K562 (cell line): ENCODE measurements around the gene SLC22A3. TPM values are rescaled to one million over a fixed set of nuclear protein-coding genes. Genes with fewer than 3 reads are reported as not detected.

ENCODE experiments used
- ATAC-seq: fragments of 200-7000 bp; cut with Tn5 transposase; 3 replicates; pipeline ENCODE4 v1.9.1; 2020; ENCODE audit warnings: moderate library complexity
- BruUV-seq: library from RNA; stranded (reverse); fragments of 400-500 nt; replicated peaks from 2 replicates; lab custom pipeline; 2021; lab: Mats Ljungman, UMichigan
- CTCF ChIA-PET: fragments of 300-600 bp; formaldehyde crosslinking; extraction: SDS; loops from one replicate; lab custom pipeline; 2021; ENCODE audit warnings: low intra/inter-chr PET ratio; lab: Yijun Ruan, JAX
- POLR2A ChIA-PET: fragments of 300-600, 350-650 bp; sonication (Branson Sonifier 250); formaldehyde crosslinking; extraction: SDS; loops from one replicate; lab custom pipeline; 2021; ENCODE audit warnings: antibody characterized with exemption, inconsistent platforms; lab: Yijun Ruan, JAX
- DNase-seq, 4 experiments: peaks; one replicate each; pipeline versions ENCODE4 v3.0.0 to v3.0.0-alpha.2; 2011 to 2018; ENCODE audit warnings: low spot score in 3 of 4, mixed read lengths in 3 of 4; ENCODE audit errors: extremely low read depth in 1 of 4
- FAIRE-seq: peaks from 2 replicates; lab custom pipeline; 2011; peaks lifted over from hg19 to GRCh38; lab: Jason Lieb, UNC
- H2AFZ ChIP-seq: 2 replicates; pipeline ENCODE4 v1.6.0; 2011; ENCODE audit warnings: low read depth, low read length, control low read depth, inconsistent platforms
- H3K27ac ChIP-seq: fragments of 200-600 bp; 3 replicates; pipeline ENCODE4 v1.8.0; 2011; ENCODE audit warnings: low read depth, mild to moderate bottlenecking, control low read depth, inconsistent platforms, low read length, moderate library complexity, mixed read lengths; ENCODE audit errors: extremely low read depth
- H3K27me3 ChIP-seq, 2 experiments: fragments of 300-600 bp in 1 of 2; 2 replicates in 1 of 2; 3 replicates in 1 of 2; pipeline versions ENCODE4 v1.6.0 to v1.8.0; 2011; ENCODE audit warnings: inconsistent platforms in 2 of 2, low read length in 2 of 2, mild to moderate bottlenecking in 1 of 2, mixed read lengths in 1 of 2, moderate library complexity in 1 of 2; ENCODE audit not compliant: control insufficient read depth in 2 of 2, insufficient read depth in 2 of 2
- H3K36me3 ChIP-seq: fragments of 300-600 bp; 3 replicates; pipeline ENCODE4 v1.8.0; 2011; ENCODE audit warnings: mild to moderate bottlenecking, low read length, inconsistent platforms; ENCODE audit not compliant: control insufficient read depth, insufficient read depth
- H3K4me1 ChIP-seq, 2 experiments: fragments of 200-600 bp in 1 of 2; replicated peaks in 1 of 2; 2 replicates in 1 of 2; 3 replicates in 1 of 2; pipeline versions ENCODE4 v1.5.1 to v1.8.0; 2011; ENCODE audit warnings: inconsistent platforms in 2 of 2, low read length in 2 of 2, mild to moderate bottlenecking in 1 of 2, mixed read lengths in 1 of 2, moderate library complexity in 1 of 2; ENCODE audit not compliant: control insufficient read depth in 2 of 2, insufficient read depth in 2 of 2
- H3K4me2 ChIP-seq: 2 replicates; pipeline ENCODE4 v1.6.1; 2011; ENCODE audit warnings: low read length, control low read depth, inconsistent platforms, mixed read lengths; ENCODE audit not compliant: insufficient read depth
- H3K4me3 ChIP-seq: fragments of 200-600 bp; sonication (generic), shearing (Covaris generic); 2 replicates; pipeline ENCODE4 v1.5.1; 2016; ENCODE audit warnings: control low read depth, inconsistent platforms
- H3K79me2 ChIP-seq: fragments of 200-600 bp; 3 replicates; pipeline ENCODE4 v1.8.0; 2011; ENCODE audit warnings: low read length, inconsistent platforms; ENCODE audit not compliant: control insufficient read depth, insufficient read depth
- H3K9ac ChIP-seq, 2 experiments: 2 replicates each; pipeline versions ENCODE4 v1.6.0 to v1.6.1; 2011; ENCODE audit warnings: low read depth in 2 of 2, low read length in 2 of 2, control low read depth in 1 of 2, inconsistent platforms in 1 of 2, mild to moderate bottlenecking in 1 of 2, mixed read lengths in 1 of 2; ENCODE audit not compliant: insufficient read depth in 1 of 2
- H3K9me1 ChIP-seq: one replicate; pipeline ENCODE4 v1.6.0; 2011; ENCODE audit warnings: inconsistent platforms, mild to moderate bottlenecking, low read length, moderate library complexity; ENCODE audit not compliant: control insufficient read depth, insufficient read depth
- H3K9me3 ChIP-seq: replicated peaks from 2 replicates; pipeline ENCODE4 v1.5.1; 2011; ENCODE audit warnings: low read depth, low read length, inconsistent platforms; ENCODE audit not compliant: control insufficient read depth, insufficient read depth
- H4K20me1 ChIP-seq: replicated peaks from 2 replicates; pipeline ENCODE4 v1.6.1; 2011; ENCODE audit warnings: low read length, inconsistent platforms, mixed read lengths; ENCODE audit not compliant: control insufficient read depth, insufficient read depth
- SUPT5H ChIP-seq: fragments of 450-650 bp; IDR thresholded peaks from 2 replicates; pipeline ENCODE4 v1.6.1; 2016
- TCF7 ChIP-seq: sonication (generic); IDR thresholded peaks from 2 replicates; pipeline ENCODE4 v1.6.1; 2016; ENCODE audit warnings: antibody characterized with exemption, borderline replicate concordance
- ZNF282 ChIP-seq: sonication (generic); formaldehyde crosslinking; IDR thresholded peaks from 2 replicates; pipeline ENCODE4 v1.8.1; 2023; ENCODE audit warnings: missing genetic modification reagents
- WGBS: fragments of 100-300 bp; shearing (Covaris generic); methylation state at CpG from one replicate; pipeline ENCODE4 v1.1.6; 2016; ENCODE audit warnings: low coverage, mixed read lengths; ENCODE audit not compliant: insufficient coverage; ENCODE audit errors: missing lambda C conversion rate; 5-methylcytosine and 5-hydroxymethylcytosine counted together
- in situ Hi-C: fragments of 300-500 bp; cut with MboI; formaldehyde crosslinking; loops from 4 replicates; pipeline ENCODE4 v1.15.0; 2018; ENCODE audit warnings: inconsistent platforms, mixed read lengths
- intact Hi-C: fragments of 100-400 bp; cut with micrococcal nuclease; formaldehyde crosslinking; loops from 2 replicates; pipeline ENCODE4 v1.14.2; 2022
- polyA plus RNA-seq, 8 experiments: library from polyadenylated mRNA; depleted of rRNA in 4 of 8; stranded (reverse) in 5 of 8; unstranded in 3 of 8; fragments of >200 nt; fragmentation: Nextera tagmentation in 2 of 8; fragmentation: Illumina TruSeq in 1 of 8; extraction: Ambion mirVana in 2 of 8; extraction: Trizol in 1 of 8; gene quantifications; 2 replicates each; pipeline versions ENCODE4 v1.2.1 to v1.2.3, GENCODE V29; 2011 to 2014; ENCODE audit warnings: inconsistent platforms in 1 of 8, missing spikeins in 1 of 8
- total RNA-seq, 7 experiments: library from RNA; depleted of rRNA in 6 of 7; stranded (reverse); fragments of >200 nt in 6 of 7; fragmentation: Illumina TruSeq in 2 of 7; extraction: Trizol in 2 of 7; gene quantifications; 2 replicates each; pipeline versions ENCODE4 v1.2.1 to v1.2.3, GENCODE V29; 2011 to 2021; ENCODE audit warnings: low replicate concordance in 1 of 7
- TF ChIP-seq, protein P1 (sequence below): fragments of 450-650 bp; IDR thresholded peaks from 2 replicates; pipeline ENCODE4 v1.6.1; 2018; ENCODE audit not compliant: partially characterized antibody
- TF ChIP-seq, protein P2 (sequence below): fragments of 250-450 bp; sonication (Bioruptor Pico); IDR thresholded peaks from 2 replicates; pipeline ENCODE4 v1.9.0; 2021; ENCODE audit warnings: mild to moderate bottlenecking

The SLC22A3 gene
- total and polyA plus RNA-seq, 9 of the 15 experiments (the other 6 are each of a cell fraction or from before 2014, with no cell fraction given) = not detected

DNA sequence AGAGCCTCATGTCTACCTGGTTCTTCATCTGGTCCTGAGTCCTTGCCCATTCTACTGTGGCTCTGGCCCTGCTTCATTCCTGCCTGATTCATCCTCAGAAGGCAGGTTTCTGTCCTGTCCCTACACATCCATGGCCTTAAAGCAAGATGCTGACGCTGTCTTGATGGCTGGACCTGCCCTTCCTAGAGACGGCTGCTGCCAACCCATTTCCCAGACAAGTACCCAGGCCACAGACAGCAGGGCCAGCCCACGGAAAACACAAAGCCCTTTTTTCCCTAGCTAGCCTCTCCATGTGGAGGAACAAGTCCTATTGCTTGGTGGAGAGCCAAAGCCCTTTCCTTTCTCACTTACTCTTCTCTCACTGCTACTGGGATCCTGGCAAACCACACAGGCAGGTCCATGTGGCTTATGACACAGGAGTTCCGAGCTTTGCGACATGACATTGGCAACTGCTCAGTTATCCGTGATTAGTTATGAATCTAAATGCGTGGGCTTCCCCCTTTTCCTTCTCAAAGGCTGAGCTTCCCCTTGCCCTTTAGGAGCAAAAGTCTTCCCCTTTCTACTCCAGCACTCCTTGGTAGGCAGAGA, 72.9 kb downstream of the SLC22A3 start:
- Histone ChIP-seq H3K36me3 (no peaks in the 10 kb centered on the region), H3K79me2 (no peaks in the 10 kb centered on the region), H3K4me3 (no peak overlapping the region), H3K9ac (no peak overlapping the region), H3K4me2 (no peak overlapping the region), H3K9me1 (no peaks in the 10 kb centered on the region), H3K27ac (no peak overlapping the region), H3K4me1 (no peaks in the 10 kb centered on the region), H3K27me3 (peaks cover 9 to 14% of the 10 kb centered on the region in 2 experiments; a peak in 4 of 5 replicates), H3K9me3 (no peaks in the 10 kb centered on the region), H4K20me1 (no peaks in the 10 kb centered on the region), H2AFZ (no peak overlapping the region)
- POLR2A ChIA-PET = interaction anchor here (1.0 kb wide), 1 partner anchor 12 kb away, joined by 3 read pairs; no protein-coding TSS in a partner anchor
- in situ Hi-C loops = no loop called here
- BruUV-seq = no TSS peak
- FAIRE-seq (peak; percentile 15), ATAC-seq (no peak)
- WGBS = 0% methylated on average over 7 of the region's 7 CpGs
- CTCF ChIA-PET = no interaction called here
- intact Hi-C loops = no loop called here
- TF ChIP-seq, protein P1, sequence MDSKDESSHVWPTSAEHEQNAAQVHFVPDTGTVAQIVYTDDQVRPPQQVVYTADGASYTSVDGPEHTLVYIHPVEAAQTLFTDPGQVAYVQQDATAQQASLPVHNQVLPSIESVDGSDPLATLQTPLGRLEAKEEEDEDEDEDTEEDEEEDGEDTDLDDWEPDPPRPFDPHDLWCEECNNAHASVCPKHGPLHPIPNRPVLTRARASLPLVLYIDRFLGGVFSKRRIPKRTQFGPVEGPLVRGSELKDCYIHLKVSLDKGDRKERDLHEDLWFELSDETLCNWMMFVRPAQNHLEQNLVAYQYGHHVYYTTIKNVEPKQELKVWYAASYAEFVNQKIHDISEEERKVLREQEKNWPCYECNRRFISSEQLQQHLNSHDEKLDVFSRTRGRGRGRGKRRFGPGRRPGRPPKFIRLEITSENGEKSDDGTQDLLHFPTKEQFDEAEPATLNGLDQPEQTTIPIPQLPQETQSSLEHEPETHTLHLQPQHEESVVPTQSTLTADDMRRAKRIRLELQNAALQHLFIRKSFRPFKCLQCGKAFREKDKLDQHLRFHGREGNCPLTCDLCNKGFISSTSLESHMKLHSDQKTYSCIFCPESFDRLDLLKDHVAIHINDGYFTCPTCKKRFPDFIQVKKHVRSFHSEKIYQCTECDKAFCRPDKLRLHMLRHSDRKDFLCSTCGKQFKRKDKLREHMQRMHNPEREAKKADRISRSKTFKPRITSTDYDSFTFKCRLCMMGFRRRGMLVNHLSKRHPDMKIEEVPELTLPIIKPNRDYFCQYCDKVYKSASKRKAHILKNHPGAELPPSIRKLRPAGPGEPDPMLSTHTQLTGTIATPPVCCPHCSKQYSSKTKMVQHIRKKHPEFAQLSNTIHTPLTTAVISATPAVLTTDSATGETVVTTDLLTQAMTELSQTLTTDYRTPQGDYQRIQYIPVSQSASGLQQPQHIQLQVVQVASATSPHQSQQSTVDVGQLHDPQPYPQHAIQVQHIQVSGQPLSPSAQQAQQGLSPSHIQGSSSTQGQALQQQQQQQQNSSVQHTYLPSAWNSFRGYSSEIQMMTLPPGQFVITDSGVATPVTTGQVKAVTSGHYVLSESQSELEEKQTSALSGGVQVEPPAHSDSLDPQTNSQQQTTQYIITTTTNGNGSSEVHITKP = no peak
- TF ChIP-seq SUPT5H = no peak
- TF ChIP-seq, protein P2, sequence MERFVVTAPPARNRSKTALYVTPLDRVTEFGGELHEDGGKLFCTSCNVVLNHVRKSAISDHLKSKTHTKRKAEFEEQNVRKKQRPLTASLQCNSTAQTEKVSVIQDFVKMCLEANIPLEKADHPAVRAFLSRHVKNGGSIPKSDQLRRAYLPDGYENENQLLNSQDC (CRISPR knock-in tag) = no peak
- no peak for TF ChIP-seq ZNF282 (CRISPR knock-in tag)
- no peak for TF ChIP-seq TCF7
- TF ChIP-seq, all 486 proteins: peak for 0
- no peak for DNase-seq
